HFFc6 (cell line): Measurements from ENCODE around the gene CYP4F8. TPM values are rescaled to one million over a fixed set of nuclear protein-coding genes. Genes with fewer than 3 reads are reported as not detected.

ENCODE experiments used
- DNase-seq: peaks from one replicate; pipeline ENCODE4 v3.0.0-alpha.2; 2018
- H3K27ac Mint-ChIP-seq: 2 replicates; pipeline ENCODE4 v1.8.0; 2020; ENCODE audit warnings: mild to moderate bottlenecking, mixed read lengths
- H3K27me3 Mint-ChIP-seq: 2 replicates; pipeline ENCODE4 v1.8.0; 2021; ENCODE audit warnings: mild to moderate bottlenecking, moderate library complexity, mixed read lengths; ENCODE audit not compliant: insufficient read depth
- H3K36me3 Mint-ChIP-seq: 2 replicates; pipeline ENCODE4 v1.8.0; 2021; ENCODE audit warnings: low read depth, mixed read lengths
- H3K4me1 Mint-ChIP-seq: 2 replicates; pipeline ENCODE4 v1.8.0; 2020; ENCODE audit warnings: low read depth, mixed read lengths
- H3K4me3 Mint-ChIP-seq: 2 replicates; pipeline ENCODE4 v1.8.0; 2020; ENCODE audit warnings: mild to moderate bottlenecking, moderate library complexity, mixed read lengths
- H3K9me3 Mint-ChIP-seq: 2 replicates; pipeline ENCODE4 v1.8.0; 2020; ENCODE audit warnings: mild to moderate bottlenecking, mixed read lengths
- total RNA-seq, 6 experiments: library from RNA; stranded (reverse); fragmentation: NEBNext Ultra II Directional; extraction: Animal tissue kit (Norgen Biotek cat#: 25700); gene quantifications; 2 replicates in 1 of 6; 3 replicates in 5 of 6; pipeline ENCODE4 v1.2.3, GENCODE V29; 2021
- TF ChIP-seq, protein P1 (sequence below): fragments of 200-600 bp; sonication (generic); IDR thresholded peaks from 2 replicates; pipeline ENCODE4 v1.5.0; 2021; ENCODE audit warnings: antibody characterized with exemption, mild to moderate bottlenecking

CYP4F8 gene
- total RNA-seq, 6 experiments from 2014 or later = not detected

GRCh38 chr19:15583346-15583745 is 31.7 kb upstream of the CYP4F8 start:
- no peak for DNase-seq
- H3K27ac Mint-ChIP-seq = no peak overlapping the region
- no peak overlapping the region for H3K4me3 Mint-ChIP-seq
- no peaks in the 10 kb centered on the region for H3K9me3 Mint-ChIP-seq
- TF ChIP-seq, protein P1, sequence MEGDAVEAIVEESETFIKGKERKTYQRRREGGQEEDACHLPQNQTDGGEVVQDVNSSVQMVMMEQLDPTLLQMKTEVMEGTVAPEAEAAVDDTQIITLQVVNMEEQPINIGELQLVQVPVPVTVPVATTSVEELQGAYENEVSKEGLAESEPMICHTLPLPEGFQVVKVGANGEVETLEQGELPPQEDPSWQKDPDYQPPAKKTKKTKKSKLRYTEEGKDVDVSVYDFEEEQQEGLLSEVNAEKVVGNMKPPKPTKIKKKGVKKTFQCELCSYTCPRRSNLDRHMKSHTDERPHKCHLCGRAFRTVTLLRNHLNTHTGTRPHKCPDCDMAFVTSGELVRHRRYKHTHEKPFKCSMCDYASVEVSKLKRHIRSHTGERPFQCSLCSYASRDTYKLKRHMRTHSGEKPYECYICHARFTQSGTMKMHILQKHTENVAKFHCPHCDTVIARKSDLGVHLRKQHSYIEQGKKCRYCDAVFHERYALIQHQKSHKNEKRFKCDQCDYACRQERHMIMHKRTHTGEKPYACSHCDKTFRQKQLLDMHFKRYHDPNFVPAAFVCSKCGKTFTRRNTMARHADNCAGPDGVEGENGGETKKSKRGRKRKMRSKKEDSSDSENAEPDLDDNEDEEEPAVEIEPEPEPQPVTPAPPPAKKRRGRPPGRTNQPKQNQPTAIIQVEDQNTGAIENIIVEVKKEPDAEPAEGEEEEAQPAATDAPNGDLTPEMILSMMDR = no peak
- H3K27me3 Mint-ChIP-seq = peaks cover 6% of the 10 kb centered on the region
- H3K4me1 Mint-ChIP-seq = no peaks in the 10 kb centered on the region
- no peaks in the 10 kb centered on the region for H3K36me3 Mint-ChIP-seq

DNA sequence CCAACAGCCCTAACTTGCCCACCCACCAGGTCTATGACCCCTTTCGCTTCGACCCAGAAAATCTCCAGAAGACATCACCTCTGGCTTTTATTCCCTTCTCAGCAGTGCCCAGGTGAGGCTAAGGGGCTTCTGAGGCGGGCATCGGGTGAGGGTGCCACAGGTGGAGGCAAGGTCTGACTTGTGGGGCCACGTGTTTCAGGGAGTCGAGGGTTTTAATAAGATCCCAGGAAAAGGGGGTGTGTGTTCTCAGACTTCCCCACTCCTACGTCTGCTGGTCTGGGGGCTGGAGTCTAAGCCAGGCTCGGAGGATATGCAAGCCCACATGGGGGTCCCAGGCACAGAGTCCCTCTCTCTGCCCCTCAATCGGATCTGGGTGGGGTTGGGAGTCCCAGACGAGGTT is 30.9 kb upstream of the CYP4F8 start:
- DNase-seq = no peak
- no peaks in the 10 kb centered on the region for H3K36me3 Mint-ChIP-seq
- H3K27ac Mint-ChIP-seq = no peak overlapping the region
- H3K9me3 Mint-ChIP-seq = no peaks in the 10 kb centered on the region
- no peaks in the 10 kb centered on the region for H3K4me1 Mint-ChIP-seq
- peaks cover 6% of the 10 kb centered on the region for H3K27me3 Mint-ChIP-seq
- TF ChIP-seq, protein P1 = no peak
- no peak overlapping the region for H3K4me3 Mint-ChIP-seq

DNA sequence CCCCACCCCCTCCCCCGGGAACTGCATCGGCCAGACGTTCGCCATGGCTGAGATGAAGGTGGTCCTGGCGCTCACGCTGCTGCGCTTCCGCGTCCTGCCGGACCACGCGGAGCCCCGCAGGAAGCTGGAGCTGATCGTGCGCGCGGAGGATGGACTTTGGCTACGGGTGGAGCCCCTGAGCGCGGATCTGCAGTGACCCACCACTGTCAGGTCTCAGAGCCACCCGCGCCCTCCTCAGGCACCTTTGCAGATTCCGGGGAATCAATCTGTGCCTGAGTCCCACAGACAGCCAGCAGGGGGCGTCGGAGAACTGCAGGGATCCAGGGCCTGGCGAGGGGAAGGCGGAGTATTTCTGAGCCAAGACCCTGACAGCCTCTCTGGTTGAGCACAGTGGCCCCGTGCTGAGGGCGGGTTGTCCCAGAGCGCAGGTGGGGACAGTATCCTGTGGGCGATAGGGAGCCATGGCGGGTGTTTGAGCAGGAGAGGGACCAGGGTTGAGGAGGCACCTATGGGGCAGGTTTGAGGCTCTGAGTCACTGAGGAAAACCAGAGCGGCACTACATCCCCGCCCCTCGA is 30.4 kb upstream of the CYP4F8 start:
- TF ChIP-seq, protein P1 = peak; percentile 89
- Mint-ChIP-seq H3K27me3 (peaks cover 6% of the 10 kb centered on the region), H3K27ac (no peak overlapping the region), H3K36me3 (no peaks in the 10 kb centered on the region), H3K4me3 (no peak overlapping the region), H3K9me3 (no peaks in the 10 kb centered on the region), H3K4me1 (no peaks in the 10 kb centered on the region)
- peak; percentile 34 for DNase-seq

- H3K27me3 Mint-ChIP-seq = peaks cover 4% of the 10 kb centered on the region
- H3K9me3 Mint-ChIP-seq = peaks cover 6% of the 10 kb centered on the region; the same call in 1 of the 2 replicates
- DNase-seq = no peak
- H3K4me1 Mint-ChIP-seq = no peaks in the 10 kb centered on the region
- no peak overlapping the region for H3K27ac Mint-ChIP-seq
- H3K36me3 Mint-ChIP-seq = no peaks in the 10 kb centered on the region
- H3K4me3 Mint-ChIP-seq = no peak overlapping the region
- TF ChIP-seq, protein P1 = no peak
Observed at GRCh38 chr19:15587663-15588062, 27.4 kb upstream of the CYP4F8 start.

DNA sequence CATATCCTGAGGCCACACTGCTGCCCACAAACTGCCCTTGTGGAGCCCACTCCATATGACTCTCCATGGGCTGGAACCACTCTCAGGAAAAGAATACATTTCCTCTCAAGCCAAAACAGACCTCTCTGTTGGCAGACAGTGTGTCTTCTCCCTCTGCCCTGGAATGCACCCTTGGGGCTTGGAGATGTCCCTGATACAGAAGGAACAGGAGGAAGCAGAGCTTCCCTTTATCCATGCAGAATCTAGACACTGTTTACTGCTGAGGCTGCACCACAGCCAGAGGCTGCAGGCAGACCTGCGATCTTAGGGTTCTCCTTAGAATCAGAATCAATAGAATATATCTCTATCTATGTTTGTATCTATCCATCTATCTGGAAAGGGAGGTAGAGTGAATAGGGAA is 26.8 kb upstream of the CYP4F8 start:
- H3K27ac Mint-ChIP-seq = no peak overlapping the region
- no peaks in the 10 kb centered on the region for H3K4me1 Mint-ChIP-seq
- no peak for DNase-seq
- no peak overlapping the region for H3K4me3 Mint-ChIP-seq
- TF ChIP-seq, protein P1 = no peak
- H3K9me3 Mint-ChIP-seq = peaks cover 10% of the 10 kb centered on the region; the same call in 1 of the 2 replicates
- H3K36me3 Mint-ChIP-seq = no peaks in the 10 kb centered on the region
- H3K27me3 Mint-ChIP-seq = peaks cover 4% of the 10 kb centered on the region
